Nephron (organoid): ENCODE results near the gene H2BW1.
"Not testable (repeated sequence)": the region's sequence is repeated elsewhere in the genome, so short reads cannot be mapped to it uniquely, and the experiment has no call there.

Experiments
- H3K27ac Mint-ChIP-seq, 3 experiments: 2 replicates each; pipeline ENCODE4 v1.8.0; 2020; ENCODE audit warnings: mixed read lengths in 3 of 3, mild to moderate bottlenecking in 2 of 3, moderate library complexity in 1 of 3
- H3K27me3 Mint-ChIP-seq: 2 replicates; pipeline ENCODE4 v1.8.0; 2021; ENCODE audit warnings: low read depth, mild to moderate bottlenecking, moderate library complexity, mixed read lengths
- H3K36me3 Mint-ChIP-seq: 2 replicates; pipeline ENCODE4 v1.8.0; 2020; ENCODE audit warnings: low read depth, mixed read lengths
- H3K4me1 Mint-ChIP-seq: 2 replicates; pipeline ENCODE4 v1.8.0; 2020; ENCODE audit warnings: mixed read lengths
- H3K4me3 Mint-ChIP-seq, 3 experiments: 2 replicates each; pipeline ENCODE4 v1.8.0; 2020; ENCODE audit warnings: mild to moderate bottlenecking in 3 of 3, mixed read lengths in 3 of 3, moderate library complexity in 2 of 3
- H3K9me3 Mint-ChIP-seq: 2 replicates; pipeline ENCODE4 v1.8.0; 2020; ENCODE audit warnings: mixed read lengths
- TF ChIP-seq, protein P1 (sequence below), 3 experiments: fragments of 200-600 bp; sonication (generic); IDR thresholded peaks; one replicate each; pipeline ENCODE4 v1.5.0; 2021; ENCODE audit warnings: antibody characterized with exemption in 3 of 3; ENCODE audit not compliant: unreplicated experiment in 3 of 3

H2BW1 gene

DNA sequence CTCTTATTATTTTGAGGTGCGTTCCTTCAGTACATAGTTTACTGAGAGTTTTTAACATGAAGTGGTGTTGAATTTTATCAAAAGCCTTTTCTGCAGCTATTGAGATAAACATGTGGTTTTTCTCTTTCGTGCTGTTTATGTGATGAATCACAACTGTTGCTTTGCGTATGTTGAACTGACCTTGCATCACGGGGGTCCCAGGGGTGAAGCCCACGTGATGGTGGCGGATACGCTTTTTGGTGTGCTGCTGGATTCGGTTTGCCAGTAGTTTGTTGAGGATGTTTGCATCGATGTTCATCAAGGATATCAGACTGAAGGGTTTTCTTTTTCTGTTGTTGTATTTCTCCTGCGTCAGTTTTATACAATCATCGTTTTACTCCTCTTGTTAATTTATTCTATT lies 4.6 kb upstream of the H2BW1 start:
- TF ChIP-seq, protein P1, sequence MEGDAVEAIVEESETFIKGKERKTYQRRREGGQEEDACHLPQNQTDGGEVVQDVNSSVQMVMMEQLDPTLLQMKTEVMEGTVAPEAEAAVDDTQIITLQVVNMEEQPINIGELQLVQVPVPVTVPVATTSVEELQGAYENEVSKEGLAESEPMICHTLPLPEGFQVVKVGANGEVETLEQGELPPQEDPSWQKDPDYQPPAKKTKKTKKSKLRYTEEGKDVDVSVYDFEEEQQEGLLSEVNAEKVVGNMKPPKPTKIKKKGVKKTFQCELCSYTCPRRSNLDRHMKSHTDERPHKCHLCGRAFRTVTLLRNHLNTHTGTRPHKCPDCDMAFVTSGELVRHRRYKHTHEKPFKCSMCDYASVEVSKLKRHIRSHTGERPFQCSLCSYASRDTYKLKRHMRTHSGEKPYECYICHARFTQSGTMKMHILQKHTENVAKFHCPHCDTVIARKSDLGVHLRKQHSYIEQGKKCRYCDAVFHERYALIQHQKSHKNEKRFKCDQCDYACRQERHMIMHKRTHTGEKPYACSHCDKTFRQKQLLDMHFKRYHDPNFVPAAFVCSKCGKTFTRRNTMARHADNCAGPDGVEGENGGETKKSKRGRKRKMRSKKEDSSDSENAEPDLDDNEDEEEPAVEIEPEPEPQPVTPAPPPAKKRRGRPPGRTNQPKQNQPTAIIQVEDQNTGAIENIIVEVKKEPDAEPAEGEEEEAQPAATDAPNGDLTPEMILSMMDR (IDR thresholded peaks at IDR 0.05; ENCODE audit: unreplicated experiment in 3 of 3): no peak
- no peaks in the 10 kb centered on the region for H3K4me1 Mint-ChIP-seq
- H3K27ac Mint-ChIP-seq: no peak overlapping the region
- H3K27me3 Mint-ChIP-seq: no peaks in the 10 kb centered on the region
- no peak overlapping the region for H3K4me3 Mint-ChIP-seq
- H3K36me3 Mint-ChIP-seq: no peaks in the 10 kb centered on the region
- peaks cover 10% of the 10 kb centered on the region for H3K9me3 Mint-ChIP-seq

DNA sequence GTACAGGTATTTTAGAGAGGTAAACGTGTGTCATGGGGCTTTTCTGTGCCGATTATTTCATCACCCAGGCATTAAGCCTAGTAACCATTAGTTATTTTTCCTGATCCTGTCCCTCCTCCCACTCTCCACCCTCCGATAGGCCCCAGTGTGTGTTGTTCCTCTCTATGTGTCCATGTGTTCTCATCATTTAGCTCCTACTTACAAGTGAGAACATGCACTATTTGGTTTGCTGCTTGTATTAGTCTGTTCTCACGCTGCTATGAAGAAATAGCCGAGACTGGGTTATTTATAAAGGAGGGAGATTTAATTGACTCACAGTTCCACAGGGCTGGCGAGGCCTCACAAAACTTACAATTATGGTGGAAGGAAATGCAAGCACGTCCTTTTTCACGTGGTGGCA lies 2.1 kb upstream of the H2BW1 start:
- H3K27ac Mint-ChIP-seq, H3K27me3 Mint-ChIP-seq, H3K4me1 Mint-ChIP-seq, H3K4me3 Mint-ChIP-seq, H3K36me3 Mint-ChIP-seq: not testable (repeated sequence)
- peaks cover 10% of the 10 kb centered on the region for H3K9me3 Mint-ChIP-seq

DNA sequence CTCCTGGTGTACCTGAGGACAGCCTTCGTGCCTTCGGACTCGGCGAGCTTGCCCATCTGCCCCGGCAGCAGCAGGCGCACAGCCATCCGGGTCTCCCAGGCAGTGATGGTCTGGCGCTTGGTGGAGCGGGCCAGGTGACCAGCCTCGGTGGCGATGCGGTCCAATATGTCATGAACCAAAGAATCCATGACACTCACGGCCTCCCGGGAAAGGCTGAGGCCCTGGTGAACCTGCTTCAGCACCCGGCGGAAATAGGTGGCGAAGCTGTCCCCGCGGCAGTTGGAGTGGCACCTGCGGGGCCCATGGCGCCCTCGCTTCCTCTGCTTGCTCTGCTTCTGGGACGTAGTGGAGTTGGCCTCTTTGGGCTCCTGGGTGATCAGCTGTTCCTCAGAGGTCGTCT lies 350 bp downstream of the H2BW1 start:
- TF ChIP-seq, protein P1 (IDR thresholded peaks at IDR 0.05; ENCODE audit: unreplicated experiment in 3 of 3): no peak
- Mint-ChIP-seq H3K4me1 (no peaks in the 10 kb centered on the region), H3K27me3 (peaks cover 4% of the 10 kb centered on the region), H3K4me3 (no peak overlapping the region), H3K27ac (no peak overlapping the region), H3K9me3 (peaks cover 15% of the 10 kb centered on the region), H3K36me3 (no peaks in the 10 kb centered on the region)

DNA sequence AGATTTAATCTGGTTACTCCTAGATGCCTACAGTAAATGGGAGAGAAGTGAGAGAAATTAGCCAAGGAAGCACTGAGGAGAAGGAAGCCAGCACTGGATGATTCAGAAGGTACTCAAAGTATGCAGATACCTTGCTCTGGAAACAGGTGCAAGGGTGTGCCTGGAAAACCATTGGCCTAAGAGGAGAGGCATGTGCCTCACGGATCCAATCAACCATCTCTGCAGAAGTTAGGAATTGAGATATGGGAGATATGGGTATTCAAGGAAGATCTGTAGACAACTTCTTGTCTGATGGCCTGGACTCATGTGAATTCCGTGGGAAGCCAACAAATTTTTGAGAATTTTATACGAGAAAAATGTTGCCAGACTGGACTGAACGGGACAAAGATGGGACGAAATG lies 4.7 kb downstream of the H2BW1 start:
- Mint-ChIP-seq H3K9me3 (peaks cover 22% of the 10 kb centered on the region), H3K36me3 (no peaks in the 10 kb centered on the region), H3K4me1 (no peaks in the 10 kb centered on the region), H3K27ac (no peak overlapping the region), H3K27me3 (peaks cover 4% of the 10 kb centered on the region), H3K4me3 (no peak overlapping the region)
- TF ChIP-seq, protein P1 (IDR thresholded peaks at IDR 0.05; ENCODE audit: unreplicated experiment in 3 of 3): no peak

DNA sequence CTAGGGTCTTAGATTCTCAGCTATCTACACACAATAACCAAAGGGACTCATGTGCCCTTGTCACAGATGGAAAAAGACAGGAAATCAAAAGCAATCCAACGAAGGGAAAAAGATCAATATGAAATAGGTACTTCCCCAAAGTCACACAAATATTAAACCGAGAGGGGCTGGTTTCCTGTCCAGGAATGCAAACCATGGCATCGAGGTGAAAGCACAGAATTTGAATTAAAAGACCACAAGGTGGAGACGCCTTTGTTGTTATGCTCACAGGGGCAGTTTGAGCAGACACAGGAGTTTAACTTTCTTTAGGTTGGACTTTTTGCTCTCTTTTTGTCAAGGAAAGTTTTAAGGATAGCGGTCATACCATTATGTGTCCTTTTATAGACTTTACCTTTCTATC lies 14.3 kb downstream of the H2BW1 start:
- Mint-ChIP-seq H3K4me3 (no peak overlapping the region), H3K27me3 (no peaks in the 10 kb centered on the region), H3K36me3 (no peaks in the 10 kb centered on the region), H3K27ac (no peak overlapping the region), H3K9me3 (peaks cover 7% of the 10 kb centered on the region), H3K4me1 (no peaks in the 10 kb centered on the region)
- TF ChIP-seq, protein P1 (IDR thresholded peaks at IDR 0.05; ENCODE audit: unreplicated experiment in 3 of 3): no peak

DNA sequence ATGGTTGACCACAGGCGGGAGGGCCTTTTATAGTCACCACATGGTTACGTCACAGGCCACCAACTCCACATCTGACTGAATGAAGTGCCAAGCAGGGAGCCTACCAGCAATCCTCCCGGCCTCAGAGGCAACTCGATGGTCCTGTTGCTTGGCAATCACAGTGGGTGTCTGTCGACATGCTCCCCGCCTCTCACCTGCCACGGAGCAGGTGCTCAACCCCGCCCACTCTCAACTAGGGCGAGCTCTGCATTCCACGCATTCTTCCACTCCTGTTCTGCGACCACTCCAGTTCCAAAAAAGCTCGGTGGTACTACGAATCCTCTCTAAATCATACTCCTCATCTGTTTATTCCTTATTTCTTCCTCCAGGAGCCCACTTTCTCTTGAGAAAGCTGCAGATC lies 30.0 kb downstream of the H2BW1 start:
- H3K27ac Mint-ChIP-seq, H3K4me1 Mint-ChIP-seq, H3K4me3 Mint-ChIP-seq, H3K27me3 Mint-ChIP-seq, H3K36me3 Mint-ChIP-seq, H3K9me3 Mint-ChIP-seq: not testable (repeated sequence)

DNA sequence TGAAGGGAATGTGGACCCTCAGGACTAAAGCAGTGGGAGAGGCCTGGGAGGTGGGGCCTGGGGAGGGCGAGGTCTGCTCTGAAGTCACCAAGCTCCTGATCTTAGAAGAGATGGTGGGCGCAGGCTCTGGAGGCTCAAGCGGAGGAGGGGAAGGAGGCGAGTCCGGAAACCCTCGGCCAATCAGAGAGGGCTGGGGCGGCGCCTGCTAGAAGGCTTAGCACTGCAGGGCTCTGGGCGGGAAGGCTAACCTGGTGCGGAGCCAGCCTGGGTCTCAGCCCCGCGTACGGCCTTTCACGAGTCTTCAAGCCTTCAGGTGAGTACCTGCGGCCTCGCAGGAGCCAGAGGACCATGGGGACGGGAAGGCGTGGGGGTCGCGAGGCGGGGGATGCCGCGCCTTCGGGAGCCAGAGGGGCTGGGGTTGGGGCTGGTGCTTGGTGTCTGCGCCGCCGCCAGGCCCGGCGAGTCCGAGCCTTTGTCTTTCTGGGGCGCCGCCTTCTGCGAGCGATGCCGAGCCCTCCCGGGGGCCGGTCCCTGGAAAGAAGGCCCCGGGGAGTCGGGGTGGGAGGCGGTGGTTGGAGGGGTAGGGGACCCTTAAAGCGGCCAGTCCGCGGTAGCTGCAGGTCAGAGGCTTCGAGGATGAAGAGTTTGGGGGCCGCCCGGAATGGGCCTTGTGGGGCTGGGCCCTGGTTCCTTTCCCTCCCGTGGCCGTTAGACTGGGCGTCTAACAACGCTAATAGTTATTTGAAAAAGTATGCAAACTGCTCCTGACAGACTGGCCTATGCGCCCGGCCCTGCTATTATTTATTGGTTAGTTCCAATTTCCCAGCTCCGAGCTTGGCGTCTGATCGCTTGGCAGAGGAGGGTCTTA lies 50.9 kb downstream of the H2BW1 start, which contains the start of gene TMSB15B:
TMSB15B (plus strand) TSS at position 217 of the 868 bp plus-strand sequence.
- not testable (repeated sequence) for H3K4me3 Mint-ChIP-seq, H3K27me3 Mint-ChIP-seq

More for the DNA sequence above, 50.9 kb downstream of the H2BW1 start, which contains the start of gene TMSB15B:
- H3K27ac Mint-ChIP-seq, H3K4me1 Mint-ChIP-seq, H3K9me3 Mint-ChIP-seq, H3K36me3 Mint-ChIP-seq: not testable (repeated sequence)
